DMS114 treated with DMSO at 0.1 percent for 48 hours (cell line): ENCODE measurements around the gene JMJD8.

Experiments used
- DNase-seq: peaks from one replicate; lab custom pipeline; 2025; ENCODE audit not compliant: unreplicated experiment; lab: John Stamatoyannopoulos, UW

JMJD8 gene

GRCh38 chr16:710500-711075, 26.5 kb upstream of the JMJD8 start:
- no peak for DNase-seq

DNA sequence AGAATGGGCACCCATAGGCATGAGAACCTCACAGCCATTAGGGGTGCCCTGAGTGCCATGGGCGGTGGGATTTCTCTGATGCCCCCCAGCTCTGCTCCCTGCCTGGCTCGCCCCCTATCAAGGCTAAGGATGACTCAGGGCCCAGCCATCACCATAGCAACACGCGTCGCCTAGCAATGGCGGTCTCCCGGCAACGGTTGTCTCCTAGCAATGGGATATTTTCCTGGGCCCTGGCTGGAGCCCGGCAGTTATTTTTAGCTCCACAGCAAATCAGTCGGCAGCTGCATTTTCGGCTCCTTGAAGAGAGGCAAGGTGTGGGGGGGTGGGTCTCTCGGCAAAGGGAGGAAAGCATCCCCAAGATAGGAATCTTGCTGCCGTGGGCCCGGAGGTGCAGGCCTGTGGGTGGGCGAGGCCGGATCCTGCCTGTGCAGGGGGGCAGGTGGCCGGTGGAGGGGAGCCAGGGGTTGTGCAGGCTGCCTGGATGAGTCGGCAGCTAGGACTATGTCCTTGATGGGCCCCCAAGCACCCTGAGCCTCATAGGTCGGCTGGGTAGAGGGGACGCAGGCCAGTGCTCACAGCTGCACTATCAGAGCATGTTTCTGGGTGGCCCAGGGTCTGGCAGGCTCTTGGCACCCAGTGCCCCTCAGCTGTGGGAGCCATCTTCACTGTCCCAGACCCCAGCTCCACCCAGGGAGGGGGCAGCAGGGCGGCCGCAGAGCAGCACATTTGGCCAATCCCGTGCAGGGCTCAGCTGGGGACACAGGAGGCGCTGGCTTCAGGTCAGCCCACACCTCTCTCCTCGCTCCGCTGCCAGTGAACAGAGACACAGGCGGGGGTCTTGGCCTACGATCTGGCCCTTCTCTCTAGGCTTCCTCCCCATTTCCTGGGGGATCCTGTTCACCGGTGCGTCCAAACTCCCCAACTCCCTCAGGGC, 25.7 kb upstream of the JMJD8 start:
- no peak for DNase-seq

- no peak for DNase-seq
Measured at GRCh38 chr16:708959-709358, 24.8 kb upstream of the JMJD8 start.

DNA sequence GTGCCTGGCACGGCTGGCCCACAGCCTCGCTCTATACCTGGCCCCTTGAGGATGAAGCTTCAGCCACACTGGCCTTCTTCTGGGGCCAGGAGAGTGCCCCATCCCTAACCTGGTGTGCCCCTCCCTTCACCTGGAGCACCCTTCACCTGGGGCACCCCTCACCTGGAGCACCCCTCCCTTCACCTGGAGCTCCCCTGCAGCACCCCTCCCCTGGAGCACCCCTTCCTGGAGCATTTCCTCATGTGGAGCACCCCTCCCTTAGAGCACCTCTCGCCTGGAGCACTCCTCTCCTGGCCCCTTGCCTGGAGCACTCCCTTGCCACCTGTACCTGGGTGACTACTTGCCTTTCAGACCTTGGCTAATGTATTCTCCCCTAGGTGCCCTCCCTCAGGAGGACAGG, 23.9 kb upstream of the JMJD8 start:
- DNase-seq = no peak

- no peak for DNase-seq
Measured at GRCh38 chr16:707062-707538, 23.0 kb upstream of the JMJD8 start.

DNA sequence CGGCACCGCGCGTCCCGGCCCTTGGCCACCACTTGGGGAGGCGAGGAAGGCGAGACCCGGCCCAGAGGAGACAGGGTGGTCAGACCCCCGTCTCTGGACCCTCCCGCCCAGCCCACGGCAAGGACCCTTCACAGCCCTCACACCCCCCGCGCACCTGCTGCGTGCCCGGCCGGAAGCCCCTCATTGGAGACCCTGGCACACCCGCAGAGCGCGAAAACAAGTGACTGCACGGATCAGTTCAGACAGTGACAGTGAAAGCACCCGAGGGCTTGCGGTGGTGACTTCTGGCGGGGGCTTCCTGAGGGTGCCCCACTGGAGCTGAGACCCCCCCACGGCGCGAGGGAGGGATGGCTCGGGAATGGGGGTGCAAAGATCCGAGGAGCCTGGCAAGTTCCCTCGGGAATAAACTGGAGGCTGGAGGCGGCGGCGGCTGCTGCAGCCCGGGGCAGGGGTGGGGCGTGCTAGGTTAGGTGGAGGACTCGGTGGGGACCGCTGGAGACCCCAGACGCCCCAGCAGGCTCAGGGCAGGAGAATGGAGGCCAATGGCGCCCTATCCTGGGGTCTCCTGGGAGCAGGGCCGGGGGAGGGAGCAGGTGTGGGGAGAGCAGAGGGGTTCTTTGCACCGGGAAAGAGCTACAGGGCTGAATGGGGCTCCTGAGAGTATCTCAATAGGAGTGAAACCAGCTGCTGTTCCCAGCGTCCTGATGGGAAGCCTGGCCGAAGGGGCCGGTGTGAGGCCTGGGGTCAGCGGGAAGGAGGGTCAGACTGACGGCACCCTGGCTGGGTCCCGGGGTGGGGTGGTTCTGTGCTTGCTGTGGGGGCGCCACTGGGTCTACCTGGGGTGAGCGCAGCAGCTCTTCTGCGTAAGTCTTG, 22.3 kb upstream of the JMJD8 start:
- no peak for DNase-seq

DNA sequence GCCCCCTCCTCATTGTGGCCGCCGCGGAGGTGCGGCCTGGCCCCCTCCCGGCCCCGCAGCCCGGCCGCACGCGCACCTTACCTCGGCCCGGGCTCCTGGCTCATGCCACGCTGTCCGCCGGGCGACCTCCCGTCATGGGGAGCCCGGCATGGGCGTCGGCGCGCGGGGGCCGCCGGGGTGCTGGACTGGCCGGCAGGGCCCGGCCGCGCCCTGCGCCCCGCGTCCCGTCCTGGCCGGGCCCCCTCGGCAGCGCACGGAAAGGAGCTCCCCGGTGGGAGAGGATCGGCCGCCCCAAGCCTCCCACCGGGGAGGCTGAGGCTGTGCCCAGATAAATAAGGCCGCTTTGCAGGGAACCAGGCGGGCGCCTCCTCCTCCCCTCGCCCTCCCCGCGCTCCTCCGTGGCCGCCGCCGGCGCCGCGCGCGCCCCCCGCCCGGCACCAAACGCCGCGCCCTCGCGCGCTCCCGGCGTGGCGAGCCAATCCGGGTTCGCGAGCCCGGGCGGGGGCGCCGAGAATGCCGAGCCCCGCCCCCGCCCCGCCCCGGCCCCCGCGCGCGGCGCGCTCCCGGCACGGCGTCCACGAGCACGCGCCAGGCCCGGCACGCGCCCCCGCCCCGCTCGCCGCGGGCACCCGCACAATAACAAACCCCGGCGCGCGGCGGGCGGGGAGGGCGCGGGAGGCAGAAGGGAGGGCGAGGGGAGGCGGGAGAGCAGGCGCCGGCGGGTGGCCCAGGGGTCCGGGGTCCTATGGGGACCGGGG, 21.5 kb upstream of the JMJD8 start, which contains the start of gene FBXL16:
TSS of gene FBXL16 (minus strand) at position 371 of the 758 bp plus-strand sequence. CDS start 8,396 bp downstream, outside the sequence.
- no peak for DNase-seq

- DNase-seq = no peak
Measured at GRCh38 chr16:704552-705380, 20.6 kb upstream of the JMJD8 start.

- no peak for DNase-seq
Measured at GRCh38 chr16:704047-704446, 19.9 kb upstream of the JMJD8 start.

- no peak for DNase-seq
Measured at GRCh38 chr16:703406-703805, 19.3 kb upstream of the JMJD8 start.

- DNase-seq = no peak
Measured at GRCh38 chr16:702341-702740, 18.2 kb upstream of the JMJD8 start.

GRCh38 chr16:700684-701584, 16.8 kb upstream of the JMJD8 start:
- DNase-seq = no peak

DNA sequence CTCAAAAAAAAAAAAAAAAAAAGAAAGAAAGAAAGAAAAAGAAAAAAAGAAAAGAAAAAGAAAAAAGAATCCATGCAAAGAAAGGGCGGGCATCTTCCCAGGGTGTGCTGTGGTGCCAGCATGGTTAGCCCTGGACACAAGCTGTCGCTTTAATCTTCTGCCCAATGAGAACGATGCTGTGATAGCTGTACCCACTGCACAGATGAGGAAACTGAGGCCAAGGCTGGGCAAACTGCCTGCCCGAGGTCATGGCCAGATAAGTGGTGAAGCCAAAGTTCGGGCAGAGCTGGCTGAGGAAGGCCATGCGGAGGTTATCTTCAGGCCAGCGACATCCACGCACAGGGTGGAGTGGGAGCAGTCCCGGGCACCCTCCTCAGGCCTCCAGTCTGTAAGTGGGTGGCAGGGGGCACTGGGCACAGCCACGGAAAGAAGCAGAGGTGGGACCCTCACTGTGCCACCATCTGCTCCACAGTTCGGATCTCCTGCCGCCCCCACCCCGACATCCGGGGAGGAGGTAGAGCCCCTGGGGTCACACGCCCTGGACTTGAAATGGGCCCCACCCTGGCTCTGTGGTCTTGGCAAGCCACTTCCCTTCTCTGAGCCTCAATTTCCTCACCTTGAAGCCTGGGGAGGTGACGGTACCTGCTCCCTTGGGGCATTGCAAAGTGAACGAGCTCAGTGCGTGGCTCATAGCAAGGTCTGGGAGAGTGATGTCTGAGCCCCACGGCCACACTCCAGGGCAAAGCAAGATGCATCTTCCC, 15.0 kb upstream of the JMJD8 start:
- DNase-seq = no peak

DNA sequence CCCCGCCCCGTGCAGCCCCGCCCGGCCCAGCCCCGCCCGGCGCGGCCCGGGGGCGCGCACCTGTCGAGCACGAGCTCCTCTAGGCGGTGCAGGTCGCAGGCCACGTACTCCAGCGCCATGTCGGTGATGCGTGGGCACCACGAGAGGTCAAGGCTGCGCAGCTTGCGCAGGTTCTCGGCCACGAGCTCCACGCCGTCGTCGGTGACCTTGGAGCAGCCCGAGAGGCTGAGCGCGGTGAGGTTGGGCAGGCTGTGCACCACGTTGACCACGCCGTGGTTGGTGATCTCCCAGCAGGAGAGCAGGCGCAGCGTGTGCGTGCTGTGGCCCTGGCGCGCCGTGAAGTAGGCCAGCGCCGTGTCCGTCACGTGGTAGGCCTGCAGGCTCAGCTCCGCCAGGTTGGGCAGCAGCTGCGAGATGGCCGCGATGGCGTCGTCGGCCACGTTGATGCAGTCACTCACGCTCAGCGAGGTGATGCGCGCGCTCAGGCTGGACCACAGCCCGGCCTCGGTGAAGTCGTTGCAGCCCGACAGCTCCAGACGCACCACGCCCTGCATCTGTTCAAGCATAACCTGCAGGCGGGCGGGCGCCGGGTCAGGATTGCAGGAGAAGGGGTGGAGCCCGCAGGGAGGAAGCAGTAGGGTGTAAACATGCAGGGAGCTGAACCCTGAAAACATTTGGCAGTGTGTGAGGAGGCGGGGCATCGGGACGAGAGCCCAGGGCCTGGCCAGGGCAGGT, 11.4 kb upstream of the JMJD8 start:
- DNase-seq = no peak

- DNase-seq = no peak
Measured at GRCh38 chr16:694863-695354, 10.8 kb upstream of the JMJD8 start.

GRCh38 chr16:694187-694862, 10.2 kb upstream of the JMJD8 start:
- no peak for DNase-seq

DNA sequence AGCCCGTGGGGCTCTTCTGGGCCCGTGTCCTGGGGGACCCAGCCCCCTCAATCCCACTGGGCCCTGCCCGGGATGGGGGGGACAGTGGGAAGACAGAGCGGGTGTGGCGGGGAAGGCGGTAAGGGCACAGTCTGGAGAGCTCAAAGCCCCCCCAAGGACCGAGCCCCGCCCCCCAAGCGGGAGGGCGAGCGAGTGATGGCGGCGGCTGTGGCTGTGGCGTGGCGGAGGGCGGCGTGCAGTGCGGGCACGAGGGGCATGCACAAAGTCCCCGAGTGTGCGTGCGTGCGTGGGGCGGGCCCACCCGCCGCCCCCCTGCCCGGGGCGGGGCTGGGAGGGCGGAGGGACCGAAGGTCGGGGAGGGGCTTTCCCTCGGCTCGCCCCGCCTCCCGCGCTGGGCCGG, 9.6 kb upstream of the JMJD8 start:
- no peak for DNase-seq
